IPS DF 6.9 (cell line): ENCODE measurements around the gene FAM187B.

Source experiments
- DNase-seq: peaks from one replicate; pipeline ENCODE4 v3.0.0-alpha.2; 2013; ENCODE audit warnings: low read depth, low spot score
- H3K27ac ChIP-seq: one replicate; pipeline ENCODE4 v1.5.1; 2013; ENCODE audit warnings: low read length, control low read depth
- H3K27me3 ChIP-seq: 2 replicates; pipeline ENCODE4 v1.6.1; 2013; ENCODE audit warnings: mild to moderate bottlenecking, low read length; ENCODE audit not compliant: control insufficient read depth, insufficient read depth
- H3K36me3 ChIP-seq: 2 replicates; pipeline ENCODE4 v1.6.1; 2013; ENCODE audit warnings: low read length; ENCODE audit not compliant: control insufficient read depth, insufficient read depth
- H3K4me1 ChIP-seq: 2 replicates; pipeline ENCODE4 v1.6.1; 2013; ENCODE audit warnings: low read length; ENCODE audit not compliant: control insufficient read depth, insufficient read depth
- H3K4me3 ChIP-seq: 2 replicates; pipeline ENCODE4 v1.5.1; 2013; ENCODE audit warnings: mild to moderate bottlenecking, low read length
- H3K9me3 ChIP-seq: 2 replicates; pipeline ENCODE4 v1.6.1; 2013; ENCODE audit warnings: low read length, inconsistent platforms; ENCODE audit not compliant: control insufficient read depth, insufficient read depth
- WGBS: extraction: QIAGEN DNeasy Blood & Tissue Kit; methylation state at CpG from one replicate; pipeline ENCODE4 v1.1.7; 2013; ENCODE audit warnings: mixed read lengths, missing lambda C conversion rate; ENCODE audit not compliant: insufficient read length, insufficient coverage; 5-methylcytosine and 5-hydroxymethylcytosine counted together

Gene FAM187B

DNA sequence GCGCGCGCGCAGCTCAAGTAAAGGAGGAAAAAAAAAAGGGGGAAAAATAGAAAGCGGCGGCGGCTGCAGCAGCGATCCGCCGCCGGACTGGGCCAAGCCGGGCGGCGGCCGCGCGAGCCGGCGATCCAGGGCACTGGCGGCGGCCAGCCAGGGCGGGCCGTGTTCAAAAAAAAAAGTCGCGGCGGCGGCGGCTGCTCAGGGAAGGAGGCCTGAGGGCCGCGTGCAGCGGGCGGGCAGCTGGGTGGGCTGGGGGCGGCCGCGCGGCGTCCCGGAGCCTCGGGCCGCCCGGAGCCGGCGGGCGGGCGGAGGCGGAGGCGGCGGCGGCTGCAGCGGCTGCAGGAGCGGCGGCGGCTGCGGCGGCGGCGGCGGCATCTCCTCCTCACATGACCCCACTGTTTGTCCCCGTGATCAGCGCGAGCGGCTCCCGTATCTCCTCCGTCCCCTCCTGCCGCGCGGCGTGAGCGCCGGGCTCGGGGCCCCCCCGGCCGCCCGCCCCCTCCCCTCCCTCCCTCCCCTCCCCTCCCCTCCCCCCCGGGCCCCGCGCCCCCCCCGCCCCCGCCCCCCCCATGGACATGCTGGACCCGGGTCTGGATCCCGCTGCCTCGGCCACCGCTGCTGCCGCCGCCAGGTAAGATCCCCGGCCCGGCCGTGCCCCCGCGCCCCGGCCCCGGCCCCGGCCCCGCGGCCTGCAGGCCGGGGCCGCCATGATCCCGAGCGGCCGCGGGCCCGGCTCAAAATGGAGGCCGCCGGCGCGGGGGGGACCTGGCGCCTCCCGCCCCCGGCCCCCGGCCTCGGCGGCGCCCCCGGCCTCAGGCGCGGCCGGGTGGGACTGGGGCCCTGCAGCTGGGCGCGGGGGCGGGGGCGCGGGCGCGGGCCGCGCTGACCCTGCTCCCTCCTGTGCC is 40.2 kb upstream of the FAM187B start, which contains the start of gene USF2:
TSS of gene USF2 (plus strand) at position 427 of the 902 bp plus-strand sequence. CDS start at position 567, 140 bp downstream.
- Histone ChIP-seq H3K9me3 (no peaks in the 10 kb centered on the region), H3K36me3 (peaks cover 32% of the 10 kb centered on the region), H3K27me3 (no peaks in the 10 kb centered on the region), H3K27ac (no peak within 1 kb of the TSS), H3K4me3 (peak within 1 kb of the TSS; percentile 82), H3K4me1 (peaks cover 1% of the 10 kb centered on the region; the same call in 1 of the 2 replicates)
- WGBS, result no CpG with 5 or more reads among the region's 126 CpGs
- no peak for DNase-seq

DNA sequence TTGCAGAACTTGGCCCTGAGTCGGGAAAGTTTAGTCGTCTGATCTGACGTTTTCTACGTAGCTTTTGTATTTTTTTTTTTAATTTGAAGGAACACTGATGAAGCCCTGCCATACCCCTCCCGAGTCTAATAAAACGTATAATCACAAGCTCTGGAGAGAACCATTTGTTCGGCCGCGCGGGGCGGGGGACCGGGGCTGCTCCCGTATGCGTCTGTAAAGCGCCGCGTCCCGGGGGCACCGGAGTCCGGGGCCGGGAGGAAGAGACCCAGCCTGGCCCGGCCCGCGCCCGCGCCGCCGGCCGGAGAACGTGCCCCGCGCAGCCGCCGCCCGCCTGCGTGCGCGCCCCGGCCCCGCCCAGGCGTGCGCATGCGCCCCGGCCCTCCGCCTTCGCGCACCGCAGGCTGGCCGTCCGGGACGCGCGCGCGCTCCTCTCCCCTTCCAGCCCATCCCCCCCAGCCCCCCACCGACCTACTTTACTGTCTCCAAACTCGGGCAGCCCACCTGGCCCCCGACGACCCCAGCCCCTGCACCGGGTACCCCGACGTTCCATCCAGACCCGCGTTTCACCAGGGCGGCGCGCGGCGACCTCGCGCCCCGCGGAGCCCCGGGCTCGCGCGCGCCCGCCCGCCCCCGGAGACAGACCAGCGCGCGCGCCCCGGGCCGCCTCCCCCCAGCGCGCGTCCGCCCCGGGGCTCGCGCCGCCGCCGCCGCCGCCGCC is 39.4 kb upstream of the FAM187B start:
- peaks cover 27% of the 10 kb centered on the region for H3K36me3 ChIP-seq
- no CpG with 5 or more reads among the region's 100 CpGs for WGBS
- no peak for DNase-seq
- peaks cover 1% of the 10 kb centered on the region; the same call in 1 of the 2 replicates for H3K4me1 ChIP-seq
- H3K9me3 ChIP-seq, result no peaks in the 10 kb centered on the region
- H3K27me3 ChIP-seq, result no peaks in the 10 kb centered on the region
- no peak overlapping the region for H3K27ac ChIP-seq
- H3K4me3 ChIP-seq, result peak overlapping the region; percentile 75; the same call in 1 of the 2 replicates

- H3K4me3 ChIP-seq, result peak overlapping the region; percentile 45; the same call in 1 of the 2 replicates
- no peak overlapping the region for H3K27ac ChIP-seq
- no CpG with 5 or more reads among the region's 40 CpGs for WGBS
- H3K27me3 ChIP-seq, result no peaks in the 10 kb centered on the region
- H3K4me1 ChIP-seq, result peaks cover 1% of the 10 kb centered on the region; the same call in 1 of the 2 replicates
- no peaks in the 10 kb centered on the region for H3K9me3 ChIP-seq
- peaks cover 28% of the 10 kb centered on the region for H3K36me3 ChIP-seq
- DNase-seq, result no peak
Measured at GRCh38 chr19:35267353-35267817, 38.8 kb upstream of the FAM187B start.

GRCh38 chr19:35266520-35267352 is 38.2 kb upstream of the FAM187B start:
- Histone ChIP-seq H3K4me1 (peaks cover 1% of the 10 kb centered on the region; the same call in 1 of the 2 replicates), H3K9me3 (no peaks in the 10 kb centered on the region), H3K27ac (no peak overlapping the region), H3K36me3 (peaks cover 29% of the 10 kb centered on the region), H3K27me3 (no peaks in the 10 kb centered on the region), H3K4me3 (no peak overlapping the region)
- no CpG with 5 or more reads among the region's 39 CpGs for WGBS
- no peak for DNase-seq

- Histone ChIP-seq H3K36me3 (peaks cover 24% of the 10 kb centered on the region), H3K27ac (no peak overlapping the region)
- whole genome bisulfite sequencing, result no CpG with 5 or more reads among the region's 10 CpGs
Measured at GRCh38 chr19:35265900-35266519, 37.5 kb upstream of the FAM187B start.

GRCh38 chr19:35265126-35265899 is 36.8 kb upstream of the FAM187B start:
- H3K9me3 ChIP-seq, result no peaks in the 10 kb centered on the region
- WGBS, result no CpG with 5 or more reads among the region's 6 CpGs
- H3K4me3 ChIP-seq, result no peak overlapping the region
- DNase-seq, result no peak
- H3K27me3 ChIP-seq, result no peaks in the 10 kb centered on the region
- peaks cover 21% of the 10 kb centered on the region for H3K36me3 ChIP-seq
- no peak overlapping the region for H3K27ac ChIP-seq
- H3K4me1 ChIP-seq, result peaks cover 1% of the 10 kb centered on the region; the same call in 1 of the 2 replicates

More at GRCh38 chr19:35265900-35266519, 37.5 kb upstream of the FAM187B start:
- no peak for DNase-seq
- no peak overlapping the region for H3K4me3 ChIP-seq
- no peaks in the 10 kb centered on the region for H3K27me3 ChIP-seq
- no peaks in the 10 kb centered on the region for H3K9me3 ChIP-seq
- H3K4me1 ChIP-seq, result peaks cover 1% of the 10 kb centered on the region; the same call in 1 of the 2 replicates

- no peak for DNase-seq
- Histone ChIP-seq H3K27me3 (no peaks in the 10 kb centered on the region), H3K27ac (no peak overlapping the region), H3K36me3 (peaks cover 23% of the 10 kb centered on the region), H3K4me1 (no peaks in the 10 kb centered on the region; the same call in 1 of the 2 replicates), H3K4me3 (no peak overlapping the region), H3K9me3 (no peaks in the 10 kb centered on the region)
- WGBS, result no CpG with 5 or more reads among the region's 7 CpGs
Measured at GRCh38 chr19:35264268-35265125, 36.0 kb upstream of the FAM187B start.

GRCh38 chr19:35262101-35262761 is 33.7 kb upstream of the FAM187B start:
- Histone ChIP-seq H3K9me3 (no peaks in the 10 kb centered on the region), H3K36me3 (peaks cover 23% of the 10 kb centered on the region), H3K27me3 (no peaks in the 10 kb centered on the region), H3K4me3 (no peak overlapping the region), H3K4me1 (no peaks in the 10 kb centered on the region; the same call in 1 of the 2 replicates), H3K27ac (no peak overlapping the region)
- no CpG with 5 or more reads among the region's 17 CpGs for WGBS
- DNase-seq, result no peak
